Activated CD8-positive, alpha-beta memory T cell treated with anti-CD3 and anti-CD28 coated beads, Interleukin-2, amount 50 U/mL, for 24 hours (primary cell): ENCODE data around the gene SPATA20.

ENCODE experiments used
- DNase-seq: peaks from one replicate; pipeline ENCODE4 v3.0.0-alpha.2; 2020; ENCODE audit errors: extremely low read depth

Gene SPATA20

GRCh38 chr17:50539762-50540559 is 7.0 kb upstream of the SPATA20 start:
- no peak for DNase-seq

DNA sequence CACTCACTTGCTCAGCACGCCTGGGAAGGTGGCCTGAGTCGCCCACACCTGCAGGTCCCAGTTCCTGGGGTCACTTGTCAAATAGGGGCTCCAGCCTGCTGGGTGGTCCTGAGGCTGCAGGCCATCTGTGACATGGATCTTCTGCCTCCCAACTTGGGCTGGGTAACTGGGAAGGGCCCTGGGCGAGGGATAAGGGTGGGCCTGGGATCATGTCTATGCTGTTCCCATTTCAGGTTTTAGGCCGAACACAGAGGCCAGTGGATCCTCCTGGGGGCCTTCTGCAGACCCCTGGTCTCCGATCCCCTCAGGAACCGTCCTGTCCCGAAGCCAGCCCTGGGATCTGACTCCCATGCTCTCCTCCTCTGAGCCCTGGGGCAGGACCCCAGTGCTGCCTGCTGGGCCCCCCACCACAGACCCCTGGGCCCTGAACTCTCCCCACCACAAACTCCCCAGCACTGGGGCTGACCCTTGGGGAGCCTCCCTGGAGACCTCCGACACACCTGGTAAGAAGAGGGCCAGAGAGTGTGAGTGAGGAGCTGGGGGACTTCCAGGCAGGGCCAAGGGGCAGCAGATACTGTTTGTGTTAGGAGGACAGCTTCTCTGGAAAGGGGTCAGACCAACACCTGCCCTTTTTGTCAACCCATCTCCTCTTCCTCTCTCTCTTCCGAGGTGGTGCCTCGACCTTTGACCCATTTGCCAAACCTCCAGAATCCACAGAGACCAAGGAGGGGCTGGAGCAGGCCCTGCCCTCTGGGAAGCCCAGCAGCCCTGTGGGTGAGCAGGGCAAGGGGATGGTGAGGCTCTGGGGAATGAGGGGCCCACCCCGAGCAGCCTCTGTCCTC is 6.2 kb upstream of the SPATA20 start:
- DNase-seq, result no peak

GRCh38 chr17:50541402-50541715 is 5.6 kb upstream of the SPATA20 start:
- DNase-seq, result no peak

- peak; percentile 51 for DNase-seq
Measured at GRCh38 chr17:50541716-50542688, 5.0 kb upstream of the SPATA20 start.

DNA sequence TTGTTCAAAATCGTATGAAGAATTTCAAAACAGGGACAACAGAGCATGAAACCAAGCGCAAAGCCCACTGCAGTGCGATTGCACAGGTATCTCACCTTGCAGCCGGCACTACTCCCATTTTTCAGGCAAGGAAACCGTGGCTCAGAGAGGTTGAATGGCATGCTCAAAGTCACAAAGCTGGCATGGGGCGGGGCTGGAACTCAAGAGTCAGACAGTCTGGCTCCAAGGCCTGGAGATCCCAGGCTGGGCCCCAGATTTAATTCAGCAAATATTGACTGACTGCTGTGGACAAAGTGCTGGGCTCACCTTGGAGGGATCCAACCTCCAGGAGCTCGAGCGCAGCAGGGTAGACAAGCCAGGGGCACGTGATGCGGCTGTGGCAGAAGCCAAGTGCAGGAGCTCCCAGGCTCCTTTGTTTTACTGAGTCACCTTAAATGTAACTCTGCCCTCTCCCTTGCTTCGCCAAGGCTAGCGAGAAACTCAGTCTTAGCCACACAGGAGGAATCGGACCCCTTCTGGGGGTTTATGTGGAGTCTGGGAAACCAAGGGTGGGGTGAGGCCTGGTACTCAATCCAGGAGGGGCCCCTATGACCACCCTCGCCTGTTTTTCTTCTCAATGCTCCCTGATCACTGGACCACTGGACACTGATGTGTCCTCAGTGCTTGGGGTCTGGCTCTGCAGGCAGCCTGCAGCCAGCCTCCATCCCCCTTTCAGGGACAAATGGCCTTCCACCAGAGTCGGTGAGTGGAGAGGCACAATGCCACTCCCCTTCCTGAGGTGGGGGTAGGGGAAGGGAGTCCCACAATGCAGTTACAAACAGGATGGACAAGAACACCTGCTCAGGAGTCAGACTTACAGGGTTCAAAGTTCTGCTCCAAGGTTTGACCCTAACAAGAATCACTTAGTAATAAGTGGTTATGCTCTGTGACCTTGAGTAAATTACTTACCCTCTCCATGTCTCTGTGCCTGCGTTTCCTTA is 3.9 kb upstream of the SPATA20 start:
- DNase-seq, result no peak

GRCh38 chr17:50544516-50544915 is 2.5 kb upstream of the SPATA20 start:
- no peak for DNase-seq

DNA sequence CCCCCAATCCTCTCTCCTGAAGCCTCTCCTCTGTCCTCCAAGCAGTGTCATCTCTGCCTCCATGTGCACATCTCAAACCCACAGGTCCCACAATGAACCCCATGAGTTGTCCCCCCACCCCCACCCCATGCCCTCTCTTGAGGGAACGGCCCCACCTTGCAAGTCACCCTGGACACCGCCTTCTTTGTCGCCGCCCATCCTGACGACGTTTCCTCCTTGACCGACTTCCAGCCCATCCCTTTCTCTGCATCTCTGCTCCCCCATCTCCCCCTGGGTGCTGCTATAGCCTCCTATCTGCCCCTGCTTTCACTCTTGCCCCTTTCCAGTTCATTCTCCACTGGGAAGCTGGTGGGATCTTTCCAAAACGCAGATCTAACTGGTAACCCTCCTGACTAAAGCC is 1.7 kb upstream of the SPATA20 start:
- DNase-seq, result no peak

DNA sequence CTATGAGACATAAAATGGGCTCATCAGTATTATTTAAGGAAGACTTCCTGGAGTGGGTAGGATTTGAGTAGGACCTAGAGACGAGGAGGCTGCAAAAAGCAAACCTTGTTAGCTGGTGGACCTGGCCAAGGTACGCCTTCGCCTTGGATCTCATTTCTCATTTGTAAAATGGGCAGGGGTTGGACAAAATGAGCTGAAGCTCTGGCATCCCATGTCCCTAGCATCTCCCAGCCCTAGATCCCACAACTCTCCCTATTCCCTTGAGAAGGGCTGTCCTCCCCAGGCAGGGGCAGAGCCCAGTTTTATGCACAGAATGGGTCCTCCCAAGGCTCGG is 306 bp upstream of the SPATA20 start:
- DNase-seq, result no peak

- no peak for DNase-seq
Measured at GRCh38 chr17:50547736-50548083, 736 bp downstream of the SPATA20 start.

DNA sequence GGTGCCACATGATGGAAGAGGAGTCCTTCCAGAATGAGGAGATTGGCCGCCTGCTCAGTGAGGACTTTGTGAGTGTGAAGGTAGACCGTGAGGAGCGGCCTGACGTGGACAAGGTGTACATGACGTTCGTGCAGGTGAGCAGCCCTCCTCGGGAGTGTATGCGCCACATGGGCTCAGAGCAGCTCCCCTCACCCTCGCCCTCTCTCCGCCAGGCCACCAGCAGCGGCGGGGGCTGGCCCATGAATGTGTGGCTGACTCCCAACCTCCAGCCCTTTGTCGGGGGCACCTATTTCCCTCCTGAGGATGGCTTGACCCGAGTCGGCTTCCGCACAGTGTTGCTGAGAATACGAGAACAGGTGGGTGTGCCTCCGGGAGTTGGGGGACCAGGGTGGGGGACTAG is 1.9 kb downstream of the SPATA20 start:
- no peak for DNase-seq

- DNase-seq, result no peak
Measured at GRCh38 chr17:50549256-50549941, 2.4 kb downstream of the SPATA20 start.

DNA sequence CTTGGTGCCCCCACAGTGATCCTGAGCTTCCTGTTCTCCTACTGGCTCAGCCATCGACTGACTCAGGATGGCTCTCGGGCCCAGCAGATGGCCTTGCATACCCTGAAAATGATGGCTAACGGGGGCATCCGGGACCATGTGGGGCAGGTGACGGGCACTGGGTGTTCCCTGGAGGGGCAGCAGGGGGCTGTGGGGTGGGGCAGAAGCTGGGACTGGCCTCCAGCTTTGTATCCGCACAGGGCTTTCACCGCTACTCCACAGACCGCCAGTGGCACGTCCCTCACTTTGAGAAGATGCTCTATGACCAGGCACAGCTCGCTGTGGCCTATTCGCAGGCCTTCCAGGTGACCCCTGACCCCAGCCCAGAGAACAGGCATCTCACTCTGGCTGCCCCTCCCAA is 3.0 kb downstream of the SPATA20 start:
- DNase-seq, result no peak

DNA sequence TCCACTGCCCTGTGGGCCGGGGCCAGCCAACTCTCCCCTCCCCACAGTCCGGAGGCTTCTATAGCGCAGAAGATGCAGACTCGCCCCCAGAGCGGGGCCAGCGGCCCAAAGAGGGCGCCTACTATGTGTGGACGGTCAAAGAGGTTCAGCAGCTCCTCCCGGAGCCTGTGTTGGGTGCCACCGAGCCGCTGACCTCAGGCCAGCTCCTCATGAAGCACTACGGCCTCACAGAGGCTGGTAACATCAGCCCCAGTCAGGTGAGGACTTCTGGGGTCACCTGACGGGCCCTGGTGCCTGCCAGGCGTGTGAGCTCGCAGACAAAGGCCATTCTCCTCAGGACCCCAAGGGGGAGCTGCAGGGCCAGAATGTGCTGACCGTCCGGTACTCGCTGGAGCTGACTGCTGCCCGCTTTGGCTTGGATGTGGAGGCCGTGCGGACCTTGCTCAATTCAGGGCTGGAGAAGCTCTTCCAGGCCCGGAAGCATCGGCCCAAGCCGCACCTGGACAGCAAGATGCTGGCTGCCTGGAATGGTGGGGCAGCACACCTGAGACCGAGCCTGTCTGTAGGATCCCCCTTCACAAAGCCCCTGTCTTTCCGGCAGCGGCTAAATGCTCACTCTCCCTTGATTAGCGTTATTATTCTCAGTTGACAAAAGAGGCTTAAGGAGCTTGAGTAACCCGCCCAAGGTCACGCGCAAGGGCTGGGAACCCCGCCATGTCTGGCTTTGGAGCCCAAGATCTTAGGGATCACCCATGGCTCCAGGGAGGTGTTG is 3.9 kb downstream of the SPATA20 start:
- DNase-seq, result no peak

DNA sequence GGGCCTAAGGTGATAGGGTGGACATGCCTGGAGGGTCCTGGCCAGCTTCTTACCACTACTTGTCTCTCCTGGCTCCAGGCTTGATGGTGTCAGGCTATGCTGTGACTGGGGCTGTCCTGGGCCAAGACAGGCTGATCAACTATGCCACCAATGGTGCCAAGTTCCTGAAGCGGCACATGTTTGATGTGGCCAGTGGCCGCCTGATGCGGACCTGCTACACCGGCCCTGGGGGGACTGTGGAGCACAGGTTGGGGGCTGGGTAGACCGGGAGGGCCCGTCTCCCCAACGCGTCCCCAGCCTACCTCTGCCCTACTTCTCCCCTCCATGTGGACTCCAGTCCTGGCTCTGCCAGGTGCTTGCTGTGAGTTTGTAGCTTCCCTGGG is 4.5 kb downstream of the SPATA20 start:
- DNase-seq, result no peak

DNA sequence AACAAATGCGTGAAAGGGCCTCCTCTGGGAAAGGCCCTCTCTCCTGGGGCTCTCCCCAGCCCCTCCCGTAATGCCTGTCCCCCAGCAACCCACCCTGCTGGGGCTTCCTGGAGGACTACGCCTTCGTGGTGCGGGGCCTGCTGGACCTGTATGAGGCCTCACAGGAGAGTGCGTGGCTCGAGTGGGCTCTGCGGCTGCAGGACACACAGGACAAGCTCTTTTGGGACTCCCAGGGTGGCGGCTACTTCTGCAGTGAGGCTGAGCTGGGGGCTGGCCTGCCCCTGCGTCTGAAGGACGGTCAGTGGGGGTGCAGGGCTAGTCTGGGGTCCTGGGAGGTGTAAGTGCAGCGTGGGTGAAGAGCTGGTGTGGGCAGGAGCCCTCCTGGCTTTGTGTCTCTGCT is 4.9 kb downstream of the SPATA20 start:
- no peak for DNase-seq

DNA sequence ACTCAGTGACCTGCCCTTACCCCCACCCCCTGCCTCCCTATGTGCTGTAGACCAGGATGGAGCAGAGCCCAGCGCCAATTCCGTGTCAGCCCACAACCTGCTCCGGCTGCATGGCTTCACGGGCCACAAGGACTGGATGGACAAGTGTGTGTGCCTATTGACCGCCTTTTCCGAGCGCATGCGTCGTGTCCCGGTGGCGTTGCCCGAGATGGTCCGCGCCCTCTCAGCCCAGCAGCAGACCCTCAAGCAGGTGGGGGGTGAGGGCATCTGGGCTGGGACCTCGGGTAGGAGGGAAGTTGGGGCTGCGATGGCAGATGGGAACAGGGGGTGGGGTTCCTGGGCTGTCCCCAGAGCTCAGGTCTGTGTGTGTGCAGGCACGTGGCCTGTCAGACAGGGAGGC is 7.2 kb downstream of the SPATA20 start:
- no peak for DNase-seq

DNA sequence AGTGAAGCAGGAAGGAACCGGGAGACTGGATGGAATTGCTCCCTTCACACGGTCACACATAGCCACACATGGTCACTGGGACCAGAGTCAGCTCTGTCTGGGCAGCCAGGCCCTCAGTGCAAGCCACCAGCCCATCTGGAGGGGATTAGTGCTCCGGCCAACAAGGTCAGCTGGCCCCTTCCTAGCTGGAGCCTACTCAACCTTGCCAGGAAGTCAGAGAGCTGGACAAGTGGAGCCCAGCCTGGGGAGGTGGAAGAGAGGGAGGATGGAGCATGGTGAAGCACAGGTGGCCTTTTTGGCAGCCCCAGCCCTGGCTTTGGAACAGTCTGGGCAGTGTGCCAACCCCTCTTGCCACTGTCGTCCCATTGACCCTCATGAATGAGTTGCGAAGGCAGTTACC is 9.8 kb downstream of the SPATA20 start:
- DNase-seq, result no peak

DNA sequence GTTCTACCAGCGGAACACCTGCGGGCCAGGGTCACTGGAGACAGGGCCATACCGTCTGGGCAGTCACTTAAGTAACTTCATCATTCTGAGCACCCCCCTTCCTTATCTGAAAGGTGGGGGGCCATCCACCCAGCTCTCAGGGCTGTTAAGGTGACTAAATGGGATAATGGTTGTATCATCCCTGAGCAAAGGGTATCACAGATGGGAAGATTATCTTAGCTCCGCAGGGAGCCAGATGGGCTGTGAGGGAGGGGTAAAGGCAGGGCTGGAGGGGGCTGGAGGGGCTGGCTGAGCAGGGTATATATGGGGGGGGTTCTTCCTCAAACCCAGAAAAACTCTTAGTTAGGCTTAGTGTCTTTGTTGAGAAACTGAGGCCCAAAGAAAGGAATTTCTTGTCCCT is 10.7 kb downstream of the SPATA20 start:
- DNase-seq, result no peak

- no peak for DNase-seq
Measured at GRCh38 chr17:50558091-50558490, 11.1 kb downstream of the SPATA20 start.

DNA sequence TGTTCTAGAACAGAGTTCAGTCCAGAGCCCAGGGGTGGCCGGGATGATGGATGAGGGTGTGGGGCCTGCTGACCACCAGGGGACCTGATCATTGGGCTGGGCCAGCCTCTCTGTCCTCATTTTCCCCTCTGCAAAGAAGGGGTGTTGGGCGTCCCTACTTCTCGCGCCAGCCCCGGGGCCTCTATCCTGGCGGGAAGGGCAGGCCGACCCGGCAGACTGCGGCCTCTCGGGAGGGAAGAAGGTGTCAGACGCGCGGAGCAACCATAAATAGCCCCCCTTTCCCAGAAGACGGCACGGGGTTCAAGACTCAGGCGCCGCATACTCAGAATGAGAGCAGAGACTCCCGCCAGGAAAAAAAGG is 11.6 kb downstream of the SPATA20 start:
- DNase-seq, result no peak
